Measurements from ENCODE around the gene ADISSP.

DNA sequence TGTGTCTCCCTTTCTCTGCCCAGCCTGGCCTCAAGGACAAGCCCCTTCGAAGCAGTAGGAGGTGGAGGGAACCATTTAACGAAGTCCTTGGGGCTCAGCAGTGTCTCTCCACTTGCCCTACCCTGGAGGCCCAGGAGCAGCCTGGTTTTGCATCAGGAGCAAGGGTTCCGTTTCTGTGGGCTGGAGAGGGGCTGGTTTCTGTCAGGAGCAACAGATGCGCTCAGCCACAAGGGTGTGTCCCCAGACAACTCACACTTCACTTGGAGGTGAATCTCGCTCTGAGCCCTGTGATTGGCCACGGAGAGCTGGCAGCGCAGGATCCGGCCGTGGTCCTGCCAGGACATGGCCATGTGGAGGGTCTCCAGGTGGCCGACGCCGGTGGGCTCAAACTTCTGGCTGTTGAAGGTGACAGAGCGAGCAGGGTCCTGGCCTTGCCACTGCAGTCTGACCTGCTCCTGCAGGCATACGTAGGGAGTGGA is 62.0 kb downstream of the ADISSP start:
- TF ChIP-seq CTCF (IDR thresholded peaks at IDR 0.05) (no peak), POLR2A (IDR thresholded peaks at IDR 0.05) (no peak), POLR2AphosphoS5 (IDR thresholded peaks at IDR 0.05) (no peak)
